KMS-11 (cell line): ENCODE measurements around the gene PIP4K2C.
A peak's percentile ranks its signal among the peaks of the same experiment; 100 is the strongest.

Experiments
- H2AFZ ChIP-seq: fragments of 200-600 bp; sonication (generic); 2 replicates; pipeline ENCODE4 v1.6.1; 2016; ENCODE audit warnings: antibody characterized with exemption, mixed run types, low read depth
- H3K27ac ChIP-seq: fragments of 200-600 bp; sonication (generic); 2 replicates; pipeline ENCODE4 v1.6.1; 2016; ENCODE audit warnings: mild to moderate bottlenecking, mixed run types
- H3K27me3 ChIP-seq: fragments of 200-600 bp; sonication (generic); 2 replicates; pipeline ENCODE4 v1.6.1; 2017; ENCODE audit warnings: mild to moderate bottlenecking, low read depth, mixed run types, moderate library complexity; ENCODE audit not compliant: insufficient read depth
- H3K36me3 ChIP-seq: fragments of 200-600 bp; sonication (generic); 2 replicates; pipeline ENCODE4 v1.6.1; 2017; ENCODE audit warnings: mild to moderate bottlenecking, mixed run types; ENCODE audit not compliant: insufficient read depth
- H3K4me1 ChIP-seq: fragments of 200-600 bp; sonication (generic); 2 replicates; pipeline ENCODE4 v1.6.1; 2016; ENCODE audit warnings: mild to moderate bottlenecking, low read depth, mixed run types; ENCODE audit not compliant: poor library complexity, severe bottlenecking
- H3K4me2 ChIP-seq: fragments of 200-600 bp; sonication (generic); 2 replicates; pipeline ENCODE4 v1.7.0; 2016; ENCODE audit warnings: mild to moderate bottlenecking, mixed run types
- H3K4me3 ChIP-seq: fragments of 200-600 bp; sonication (generic); IDR thresholded peaks from 2 replicates; pipeline ENCODE4 v1.6.1; 2017; ENCODE audit warnings: low read depth, low read length, mixed read lengths; ENCODE audit not compliant: insufficient read depth
- H3K79me2 ChIP-seq: fragments of 200-600 bp; sonication (generic); 2 replicates; pipeline ENCODE4 v1.6.1; 2016; ENCODE audit warnings: low read depth, mixed run types; ENCODE audit not compliant: insufficient read depth
- H3K9ac ChIP-seq: fragments of 200-600 bp; sonication (generic); 2 replicates; pipeline ENCODE4 v1.6.1; 2016; ENCODE audit warnings: mild to moderate bottlenecking, mixed run types
- H4K20me1 ChIP-seq: fragments of 200-600 bp; sonication (generic); 2 replicates; pipeline ENCODE4 v1.6.1; 2016; ENCODE audit warnings: mild to moderate bottlenecking, mixed run types; ENCODE audit not compliant: insufficient read depth
- TF ChIP-seq, protein P1 (sequence below): fragments of 200-600 bp; sonication (generic); conservative IDR thresholded peaks from 2 replicates; pipeline ENCODE4 v1.6.1; 2017; ENCODE audit warnings: low read depth, mild to moderate bottlenecking, antibody characterized with exemption, low read length, moderate library complexity, mixed read lengths

The PIP4K2C gene

DNA sequence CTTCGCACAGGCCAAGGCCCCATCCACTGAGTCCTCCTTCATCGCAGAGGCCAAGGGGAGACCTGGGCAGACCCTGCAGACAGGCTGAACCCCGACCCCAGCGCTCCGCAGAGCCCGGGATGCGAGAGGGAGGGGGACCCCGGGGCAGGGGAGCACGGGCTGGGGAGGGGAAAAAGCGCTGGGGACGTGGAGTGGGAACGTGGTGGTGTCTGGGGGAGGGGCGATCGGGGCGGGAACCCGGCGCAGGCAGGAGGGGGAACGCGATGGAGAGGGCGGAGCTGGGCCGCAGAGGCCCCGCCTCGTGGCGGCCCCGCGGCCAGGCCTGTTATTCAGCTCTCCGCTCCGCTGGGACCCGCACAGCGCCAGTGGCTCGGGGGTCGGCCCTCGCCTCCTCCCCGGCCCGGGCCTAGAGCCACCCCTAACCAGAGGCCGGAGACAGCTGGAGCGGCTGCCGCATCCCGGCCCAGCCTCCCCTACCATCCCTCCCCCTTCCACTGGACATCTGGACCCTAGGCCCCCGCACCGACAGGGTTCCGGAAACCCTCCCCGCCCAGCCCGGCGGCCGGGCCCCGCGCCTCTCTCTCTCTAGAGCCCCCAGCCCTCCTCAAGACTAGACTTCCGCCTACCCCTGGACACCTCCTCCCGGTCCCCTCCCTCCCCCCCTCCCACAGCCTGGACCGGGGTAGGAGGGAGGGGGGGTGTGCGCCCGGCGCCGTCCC, 20.3 kb downstream of the PIP4K2C start, which contains the start of gene ARHGEF25:
ARHGEF25 (plus strand) TSS at position 328 of the 719 bp plus-strand sequence. CDS start 460 bp downstream, outside the sequence.
- Histone ChIP-seq H4K20me1 (no peaks in the 10 kb centered on the region), H3K27ac (peak within 1 kb of the TSS; percentile 62), H3K79me2 (no peaks in the 10 kb centered on the region), H3K4me1 (peaks cover 47% of the 10 kb centered on the region), H3K27me3 (no peaks in the 10 kb centered on the region), H3K4me2 (peak within 1 kb of the TSS; percentile 88), H3K36me3 (no peaks in the 10 kb centered on the region), H2AFZ (peak within 1 kb of the TSS; percentile 99), H3K4me3 (no peak within 1 kb of the TSS), H3K9ac (peak within 1 kb of the TSS; percentile 92)
- TF ChIP-seq, protein P1, sequence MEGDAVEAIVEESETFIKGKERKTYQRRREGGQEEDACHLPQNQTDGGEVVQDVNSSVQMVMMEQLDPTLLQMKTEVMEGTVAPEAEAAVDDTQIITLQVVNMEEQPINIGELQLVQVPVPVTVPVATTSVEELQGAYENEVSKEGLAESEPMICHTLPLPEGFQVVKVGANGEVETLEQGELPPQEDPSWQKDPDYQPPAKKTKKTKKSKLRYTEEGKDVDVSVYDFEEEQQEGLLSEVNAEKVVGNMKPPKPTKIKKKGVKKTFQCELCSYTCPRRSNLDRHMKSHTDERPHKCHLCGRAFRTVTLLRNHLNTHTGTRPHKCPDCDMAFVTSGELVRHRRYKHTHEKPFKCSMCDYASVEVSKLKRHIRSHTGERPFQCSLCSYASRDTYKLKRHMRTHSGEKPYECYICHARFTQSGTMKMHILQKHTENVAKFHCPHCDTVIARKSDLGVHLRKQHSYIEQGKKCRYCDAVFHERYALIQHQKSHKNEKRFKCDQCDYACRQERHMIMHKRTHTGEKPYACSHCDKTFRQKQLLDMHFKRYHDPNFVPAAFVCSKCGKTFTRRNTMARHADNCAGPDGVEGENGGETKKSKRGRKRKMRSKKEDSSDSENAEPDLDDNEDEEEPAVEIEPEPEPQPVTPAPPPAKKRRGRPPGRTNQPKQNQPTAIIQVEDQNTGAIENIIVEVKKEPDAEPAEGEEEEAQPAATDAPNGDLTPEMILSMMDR = no peak

GRCh38 chr12:57611827-57612710, 21.1 kb downstream of the PIP4K2C start:
- H3K9ac ChIP-seq = peak overlapping the region; percentile 92
- no peaks in the 10 kb centered on the region for H3K36me3 ChIP-seq
- H2AFZ ChIP-seq = peak overlapping the region; percentile 99; the same call in 1 of the 2 replicates

GRCh38 chr12:57612711-57613426, 21.9 kb downstream of the PIP4K2C start:
- H4K20me1 ChIP-seq = no peaks in the 10 kb centered on the region
- H3K27me3 ChIP-seq = no peaks in the 10 kb centered on the region
- peaks cover 45% of the 10 kb centered on the region for H3K4me1 ChIP-seq
- TF ChIP-seq, protein P1 = no peak
- no peak overlapping the region; the same call in 1 of the 2 replicates for H3K9ac ChIP-seq
- H3K4me3 ChIP-seq = no peak overlapping the region
- no peaks in the 10 kb centered on the region for H3K79me2 ChIP-seq
- H3K27ac ChIP-seq = peak overlapping the region; percentile 69; the same call in 1 of the 2 replicates
- no peaks in the 10 kb centered on the region for H3K36me3 ChIP-seq
- H2AFZ ChIP-seq = peak overlapping the region; percentile 45; the same call in 1 of the 2 replicates
- H3K4me2 ChIP-seq = peak overlapping the region; percentile 88

More at GRCh38 chr12:57611827-57612710, 21.1 kb downstream of the PIP4K2C start:
- Histone ChIP-seq H3K27ac (peak overlapping the region; percentile 69; the same call in 1 of the 2 replicates), H3K4me2 (peak overlapping the region; percentile 88), H3K79me2 (no peaks in the 10 kb centered on the region), H3K4me1 (peaks cover 45% of the 10 kb centered on the region), H3K27me3 (no peaks in the 10 kb centered on the region), H3K4me3 (no peak overlapping the region), H4K20me1 (no peaks in the 10 kb centered on the region)
- TF ChIP-seq, protein P1 = no peak
